DND-41 (cell line): Measurements from ENCODE around the gene PDCL2.

Source experiments
- ATAC-seq: fragments of 200-7000 bp; cut with Tn5 transposase; 3 replicates; pipeline ENCODE4 v1.9.1; 2021; ENCODE audit warnings: low read depth; ENCODE audit not compliant: insufficient read depth
- DNase-seq: peaks from one replicate; pipeline ENCODE4 v3.0.0-alpha.2; 2020
- H2AFZ ChIP-seq: 2 replicates; pipeline ENCODE4 v1.6.0; 2012; ENCODE audit warnings: low read depth, low read length
- H3K27ac ChIP-seq: 2 replicates; pipeline ENCODE4 v1.5.1; 2012; ENCODE audit warnings: low read length, inconsistent platforms
- H3K27me3 ChIP-seq: fragments of 200-600 bp; sonication (generic); 2 replicates; pipeline ENCODE4 v1.6.0; 2012; ENCODE audit warnings: low read length, mild to moderate bottlenecking, inconsistent platforms; ENCODE audit not compliant: insufficient read depth, poor library complexity
- H3K36me3 ChIP-seq: 2 replicates; pipeline ENCODE4 v1.5.1; 2012; ENCODE audit warnings: low read length, inconsistent platforms; ENCODE audit not compliant: insufficient read depth
- H3K4me1 ChIP-seq: 2 replicates; pipeline ENCODE4 v1.5.1; 2012; ENCODE audit warnings: mild to moderate bottlenecking, low read length; ENCODE audit not compliant: insufficient read depth
- H3K4me2 ChIP-seq: 2 replicates; pipeline ENCODE4 v1.6.0; 2012; ENCODE audit warnings: mild to moderate bottlenecking, moderate library complexity, low read length, inconsistent platforms; ENCODE audit not compliant: insufficient read depth
- H3K4me3 ChIP-seq, 2 experiments: fragments of 200-600 bp in 1 of 2; shearing (Covaris generic) in 1 of 2; 2 replicates each; pipeline ENCODE4 v1.5.1; 2012 to 2016; ENCODE audit warnings: inconsistent platforms in 2 of 2, low read length in 2 of 2, mild to moderate bottlenecking in 2 of 2, low read depth in 1 of 2, moderate library complexity in 1 of 2
- H3K79me2 ChIP-seq: 2 replicates; pipeline ENCODE4 v1.6.0; 2012; ENCODE audit warnings: low read length, inconsistent platforms; ENCODE audit not compliant: insufficient read depth
- H3K9ac ChIP-seq: 2 replicates; pipeline ENCODE4 v1.6.0; 2012; ENCODE audit warnings: low read depth, mild to moderate bottlenecking, inconsistent platforms, low read length, moderate library complexity
- H3K9me3 ChIP-seq: 2 replicates; pipeline ENCODE4 v1.5.1; 2012; ENCODE audit warnings: low read length, moderate library complexity, mild to moderate bottlenecking, inconsistent platforms; ENCODE audit not compliant: insufficient read depth, severe bottlenecking
- H4K20me1 ChIP-seq: 2 replicates; pipeline ENCODE4 v1.6.0; 2012; ENCODE audit warnings: low read length; ENCODE audit not compliant: insufficient read depth
- CTCF ChIP-seq: IDR thresholded peaks from 2 replicates; pipeline ENCODE4 v1.5.1; 2012; ENCODE audit warnings: borderline replicate concordance, low read length, moderate library complexity, mild to moderate bottlenecking; ENCODE audit not compliant: poor library complexity, severe bottlenecking; ENCODE audit errors: extremely low read depth
- EZH2 ChIP-seq: IDR thresholded peaks from 3 replicates; pipeline ENCODE4 v1.6.1; 2012; ENCODE audit warnings: borderline replicate concordance, low read depth, mild to moderate bottlenecking, moderate library complexity, low read length, inconsistent platforms; ENCODE audit not compliant: severe bottlenecking

The PDCL2 gene

GRCh38 chr4:55568905-55569504, 23.0 kb downstream of the PDCL2 start:
- no peak overlapping the region for H3K9ac ChIP-seq
- no peak overlapping the region for H3K27ac ChIP-seq
- H3K27me3 ChIP-seq: no peaks in the 10 kb centered on the region
- H3K4me2 ChIP-seq: no peak overlapping the region
- TF ChIP-seq EZH2 (no peak), CTCF (no peak)
- no peak for DNase-seq
- no peaks in the 10 kb centered on the region for H3K79me2 ChIP-seq
- H3K4me3 ChIP-seq: no peak overlapping the region
- H2AFZ ChIP-seq: no peak overlapping the region
- H3K36me3 ChIP-seq: no peaks in the 10 kb centered on the region
- no peaks in the 10 kb centered on the region for H4K20me1 ChIP-seq
- no peaks in the 10 kb centered on the region for H3K4me1 ChIP-seq
- ATAC-seq: no peak
- no peaks in the 10 kb centered on the region for H3K9me3 ChIP-seq

GRCh38 chr4:55561889-55562288, 30.2 kb downstream of the PDCL2 start:
- no peak overlapping the region for H3K4me2 ChIP-seq

GRCh38 chr4:55560096-55560495, 31.9 kb downstream of the PDCL2 start:
- Histone ChIP-seq H3K27me3 (peaks cover 2% of the 10 kb centered on the region), H3K4me2 (no peak overlapping the region), H3K9ac (no peak overlapping the region), H2AFZ (no peak overlapping the region), H3K79me2 (no peaks in the 10 kb centered on the region), H4K20me1 (no peaks in the 10 kb centered on the region), H3K4me1 (no peaks in the 10 kb centered on the region), H3K27ac (no peak overlapping the region), H3K9me3 (no peaks in the 10 kb centered on the region), H3K36me3 (no peaks in the 10 kb centered on the region), H3K4me3 (no peak overlapping the region)
- TF ChIP-seq EZH2 (no peak), CTCF (no peak)
- no peak for DNase-seq
- no peak for ATAC-seq

More at GRCh38 chr4:55561889-55562288, 30.2 kb downstream of the PDCL2 start:
- Histone ChIP-seq H3K4me3 (no peak overlapping the region), H3K4me1 (no peaks in the 10 kb centered on the region), H3K27me3 (peaks cover 2% of the 10 kb centered on the region), H2AFZ (no peak overlapping the region), H3K27ac (no peak overlapping the region), H3K36me3 (no peaks in the 10 kb centered on the region), H3K9me3 (no peaks in the 10 kb centered on the region), H4K20me1 (no peaks in the 10 kb centered on the region), H3K79me2 (no peaks in the 10 kb centered on the region), H3K9ac (no peak overlapping the region)
- TF ChIP-seq EZH2 (no peak), CTCF (no peak)
- DNase-seq: no peak
- ATAC-seq: no peak
